GM21515 (cell line): ENCODE results near the gene ZP1.

Experiments used
- ATAC-seq: cut with Tn5 transposase; IDR thresholded peaks from one replicate; pipeline ENCODE4 v1.9.1; 2021; ENCODE audit not compliant: unreplicated experiment

ZP1 gene

DNA sequence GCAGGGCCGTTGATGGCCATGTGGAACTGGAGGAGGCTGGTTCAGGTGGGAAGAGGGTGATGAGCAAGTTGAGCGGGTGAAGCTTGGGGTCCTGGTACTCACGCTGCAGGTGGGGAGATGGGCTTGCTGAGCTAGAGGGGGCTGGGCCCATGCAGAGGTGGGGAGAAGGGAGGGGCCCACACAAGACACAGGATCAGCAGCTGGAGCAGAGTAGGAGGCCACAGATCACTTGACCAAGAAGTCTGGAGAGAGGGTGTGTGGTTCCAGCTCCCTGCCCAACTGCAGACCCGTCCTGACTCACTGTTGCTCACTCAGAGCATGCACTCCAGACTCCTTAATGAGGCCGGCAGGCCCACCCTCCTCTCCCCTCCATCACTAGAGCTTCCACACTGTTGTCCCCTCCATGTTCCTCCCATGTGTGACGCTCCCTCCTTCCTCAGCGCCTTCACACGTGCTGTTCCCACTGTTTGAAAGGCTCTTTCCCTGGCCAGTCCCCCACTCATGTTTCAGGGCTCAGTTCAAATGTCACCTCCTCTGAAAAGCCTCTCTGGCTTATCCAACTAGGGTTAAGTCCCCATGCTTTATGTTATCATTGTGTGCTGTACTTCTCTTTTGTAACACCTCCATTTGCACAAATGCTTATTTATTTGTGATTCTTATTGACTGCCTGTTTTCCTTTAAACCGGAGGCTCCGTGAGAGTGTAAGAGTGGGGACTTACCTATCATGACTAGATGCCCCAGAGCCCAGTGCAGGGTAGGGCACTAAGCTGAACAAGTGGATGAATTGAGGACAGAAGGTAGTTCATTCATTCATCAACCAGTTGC lies 23.1 kb upstream of the ZP1 start:
- no peak for ATAC-seq

DNA sequence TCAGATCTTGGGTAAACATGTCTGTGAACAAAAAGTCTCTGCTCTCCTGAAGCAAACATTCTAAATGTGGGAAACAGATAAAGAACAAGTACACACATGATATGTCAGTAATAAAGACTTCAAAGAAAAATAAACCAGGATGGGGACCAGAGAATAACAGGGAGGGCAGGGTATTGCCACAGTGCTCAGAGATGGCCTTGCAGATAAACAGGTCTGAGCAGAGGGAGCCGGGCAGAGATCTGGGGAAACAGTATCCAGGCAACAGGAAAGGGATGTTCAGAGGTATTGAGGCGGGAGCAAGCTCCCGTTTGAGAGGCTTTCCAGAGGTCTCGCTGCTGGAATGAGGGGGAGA lies 22.5 kb upstream of the ZP1 start:
- no peak for ATAC-seq

DNA sequence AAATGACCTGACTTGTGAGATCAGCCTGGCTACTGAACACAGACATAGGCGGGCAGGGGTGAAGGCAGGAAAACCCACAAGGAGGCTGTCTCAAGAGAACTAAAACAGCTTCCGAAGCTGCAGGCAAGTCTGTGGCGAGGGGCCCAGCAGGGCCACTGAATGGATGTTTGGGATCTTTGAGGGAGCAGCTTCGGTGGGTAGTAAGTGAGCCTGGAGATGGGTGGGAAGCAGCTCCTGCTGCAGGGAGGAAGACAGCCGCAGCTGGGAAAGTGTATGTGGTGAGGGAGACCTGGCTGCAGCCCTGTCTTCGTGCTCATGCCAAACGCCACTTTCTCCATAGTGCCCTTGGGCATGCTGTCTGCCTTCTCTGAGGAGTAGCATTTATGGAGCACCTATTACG lies 22.0 kb upstream of the ZP1 start:
- ATAC-seq = no peak

DNA sequence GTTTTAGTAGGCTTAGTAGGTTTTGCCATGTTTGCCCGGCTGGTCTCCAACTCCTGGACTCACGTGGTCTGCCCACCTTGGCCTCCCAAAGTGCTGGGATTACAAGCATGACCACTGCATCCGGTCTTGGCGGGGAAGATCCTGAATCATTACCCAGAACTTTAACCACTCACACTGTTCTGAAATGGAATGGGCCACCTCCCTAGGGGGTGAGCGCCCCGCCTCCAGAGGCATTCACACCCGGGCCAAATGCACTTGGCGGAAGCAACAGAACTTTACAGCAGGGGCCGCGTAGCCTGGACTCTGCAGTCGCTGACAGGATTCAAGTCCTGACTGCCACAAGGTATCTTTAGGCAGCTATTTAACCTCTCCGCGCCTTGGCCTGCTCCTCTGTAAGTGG lies 20.1 kb upstream of the ZP1 start:
- ATAC-seq = no peak

DNA sequence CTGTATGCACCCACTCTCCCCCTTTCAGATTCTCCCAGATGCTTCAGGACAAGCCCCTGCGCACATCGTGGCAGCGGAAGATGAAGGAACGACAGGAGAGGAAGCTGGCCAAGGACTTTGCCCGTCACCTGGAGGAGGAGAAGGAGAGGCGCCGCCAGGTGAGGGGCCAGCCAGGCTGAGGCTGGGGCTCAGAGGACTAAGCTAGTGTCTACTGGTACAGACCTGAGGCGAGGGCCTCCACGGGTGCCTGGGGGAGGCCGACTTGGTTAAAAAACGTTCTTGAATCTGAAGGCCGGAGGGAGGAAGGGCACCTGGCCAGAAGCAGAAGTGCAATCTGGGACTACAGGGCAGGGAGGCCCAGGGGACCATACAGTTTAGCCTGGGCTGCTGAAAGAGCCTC lies 19.4 kb upstream of the ZP1 start:
- no peak for ATAC-seq

DNA sequence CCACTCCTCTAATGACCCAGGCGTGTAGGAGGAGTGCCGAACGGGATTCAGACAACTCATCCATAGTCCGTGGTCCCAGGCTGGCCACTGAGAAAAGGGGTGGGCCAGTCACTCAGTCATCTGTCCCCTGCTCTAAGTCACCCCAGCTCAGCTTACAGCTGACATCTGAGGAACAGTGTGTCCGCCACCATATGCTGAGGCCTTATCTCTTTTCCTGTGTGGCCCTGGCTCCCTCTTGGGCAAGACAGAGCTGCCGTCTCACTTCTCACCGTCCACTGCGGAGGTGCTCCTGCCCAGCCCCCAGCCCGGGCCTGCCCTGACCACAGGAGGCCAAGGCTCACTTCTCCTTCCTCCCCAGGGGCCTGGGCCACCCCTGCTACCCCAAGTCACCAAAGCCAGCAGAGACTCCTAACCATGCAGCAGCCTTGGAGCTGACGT lies 18.6 kb upstream of the ZP1 start:
- no peak for ATAC-seq

DNA sequence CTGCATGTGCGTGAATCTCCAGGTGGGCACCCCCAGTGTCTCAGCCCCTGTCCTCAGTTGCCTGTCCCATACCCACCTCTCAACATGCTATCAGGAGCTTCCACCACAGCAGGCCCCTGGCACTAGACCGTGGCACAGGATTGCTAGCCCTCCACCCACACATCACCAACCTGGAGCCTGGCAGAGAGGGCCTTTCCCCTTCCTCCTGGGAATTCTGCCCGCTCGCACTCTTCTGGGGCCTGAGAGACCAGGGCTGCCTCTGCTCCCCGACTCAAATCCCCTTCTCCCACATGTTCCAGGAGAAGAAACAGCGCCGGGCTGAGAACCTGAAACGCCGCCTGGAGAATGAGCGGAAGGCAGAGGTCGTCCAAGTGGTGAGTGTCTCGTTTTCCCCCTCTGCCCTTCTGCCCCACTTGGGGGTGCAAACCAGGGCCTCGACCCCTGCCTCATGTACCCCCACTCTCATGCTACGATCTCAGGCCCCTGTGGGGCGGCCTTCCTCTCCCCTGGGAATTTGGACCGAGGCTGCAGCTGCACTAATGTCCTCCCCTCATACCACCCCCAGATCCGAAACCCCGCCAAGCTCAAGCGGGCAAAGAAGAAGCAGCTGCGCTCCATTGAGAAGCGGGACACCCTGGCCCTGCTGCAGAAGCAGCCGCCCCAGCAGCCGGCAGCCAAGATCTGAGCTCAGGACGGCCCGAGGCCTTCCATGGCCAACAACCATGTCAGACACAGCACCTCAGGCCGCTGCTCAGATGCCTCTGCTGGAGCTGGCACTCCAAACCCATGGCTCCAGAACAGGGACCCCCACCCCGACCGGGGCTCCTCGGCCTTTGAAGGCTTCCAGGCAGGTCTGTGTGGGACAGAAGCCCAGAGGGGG lies 17.5 kb upstream of the ZP1 start:
- no peak for ATAC-seq

DNA sequence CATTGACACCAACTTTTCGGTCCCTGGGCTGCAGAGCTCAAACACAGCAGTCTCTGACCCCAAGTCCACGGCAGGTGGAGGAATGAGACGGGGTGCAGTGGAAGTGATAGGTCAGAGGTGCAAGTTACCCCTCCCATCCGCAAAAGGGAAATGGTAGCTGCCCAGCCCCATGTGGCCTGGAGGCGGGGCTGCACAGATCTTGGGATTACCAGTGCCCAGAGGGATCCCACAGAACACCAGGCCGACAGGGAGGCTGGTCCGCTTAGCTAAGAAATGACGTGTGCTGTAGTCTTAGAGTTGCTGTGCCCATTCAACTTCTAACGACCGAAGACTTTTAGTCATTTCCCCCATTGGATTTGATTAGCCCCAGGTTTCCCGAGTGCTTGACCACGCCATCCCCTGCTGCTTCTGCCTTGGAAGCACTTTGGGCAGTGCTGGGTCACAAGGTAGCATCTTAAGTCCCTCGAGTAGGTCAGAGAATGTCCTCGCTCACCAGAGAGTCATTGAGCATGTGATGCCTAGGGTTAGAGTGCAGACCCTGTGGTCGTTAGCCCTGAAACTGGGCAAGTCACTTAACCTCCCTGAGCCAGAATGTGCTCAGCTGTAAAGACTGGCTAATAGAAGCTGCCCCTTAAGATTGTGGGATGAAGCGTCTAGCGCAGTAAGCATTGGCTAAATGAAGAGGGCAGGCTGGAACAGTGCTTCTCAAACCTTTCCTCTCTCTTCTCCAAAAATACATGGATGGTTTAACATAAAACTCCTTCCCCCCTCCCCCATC lies 15.8 kb upstream of the ZP1 start:
- no peak for ATAC-seq

DNA sequence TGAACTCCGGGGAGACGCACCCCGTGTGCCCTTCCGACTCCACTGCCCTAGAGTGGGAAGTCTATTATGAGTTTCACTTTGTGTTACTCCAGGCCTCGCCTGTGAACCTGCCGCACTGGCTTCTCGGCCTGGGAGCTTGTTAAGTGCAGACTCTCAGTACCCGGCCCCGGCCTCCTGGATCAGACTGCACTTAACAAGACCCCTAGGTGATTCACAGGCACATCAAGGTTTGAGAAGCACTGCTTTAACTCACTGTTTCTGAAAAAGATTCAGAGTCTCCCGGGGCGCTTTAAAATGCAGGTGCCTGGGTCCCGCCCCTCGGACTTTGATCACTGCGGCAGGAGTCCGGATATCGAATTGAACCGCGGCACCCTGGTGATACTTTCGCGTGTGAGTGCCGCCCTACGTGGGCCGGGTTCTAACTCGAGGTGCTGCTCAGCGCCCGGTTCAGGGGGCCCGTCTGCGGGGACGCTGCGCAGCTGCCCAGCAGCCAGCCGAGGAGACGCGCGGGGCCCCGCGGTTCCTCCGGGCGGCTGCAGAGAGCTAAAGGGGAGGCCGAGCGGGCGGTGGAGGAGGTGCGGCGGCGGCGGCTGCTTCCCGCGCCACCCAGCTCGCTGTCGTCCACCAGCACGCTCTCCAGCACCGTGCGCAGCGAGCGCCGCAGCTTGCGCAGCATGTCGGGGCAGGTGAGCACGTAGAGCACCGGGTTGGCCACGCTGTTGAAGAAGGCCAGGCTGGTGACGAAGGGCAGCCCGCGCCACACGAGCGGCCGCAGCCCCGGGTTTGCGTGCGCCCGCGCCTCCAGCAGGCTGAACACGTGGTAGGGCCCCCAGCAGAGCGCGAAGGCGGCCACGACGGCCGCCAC lies 15.0 kb upstream of the ZP1 start:
- ATAC-seq = no peak

DNA sequence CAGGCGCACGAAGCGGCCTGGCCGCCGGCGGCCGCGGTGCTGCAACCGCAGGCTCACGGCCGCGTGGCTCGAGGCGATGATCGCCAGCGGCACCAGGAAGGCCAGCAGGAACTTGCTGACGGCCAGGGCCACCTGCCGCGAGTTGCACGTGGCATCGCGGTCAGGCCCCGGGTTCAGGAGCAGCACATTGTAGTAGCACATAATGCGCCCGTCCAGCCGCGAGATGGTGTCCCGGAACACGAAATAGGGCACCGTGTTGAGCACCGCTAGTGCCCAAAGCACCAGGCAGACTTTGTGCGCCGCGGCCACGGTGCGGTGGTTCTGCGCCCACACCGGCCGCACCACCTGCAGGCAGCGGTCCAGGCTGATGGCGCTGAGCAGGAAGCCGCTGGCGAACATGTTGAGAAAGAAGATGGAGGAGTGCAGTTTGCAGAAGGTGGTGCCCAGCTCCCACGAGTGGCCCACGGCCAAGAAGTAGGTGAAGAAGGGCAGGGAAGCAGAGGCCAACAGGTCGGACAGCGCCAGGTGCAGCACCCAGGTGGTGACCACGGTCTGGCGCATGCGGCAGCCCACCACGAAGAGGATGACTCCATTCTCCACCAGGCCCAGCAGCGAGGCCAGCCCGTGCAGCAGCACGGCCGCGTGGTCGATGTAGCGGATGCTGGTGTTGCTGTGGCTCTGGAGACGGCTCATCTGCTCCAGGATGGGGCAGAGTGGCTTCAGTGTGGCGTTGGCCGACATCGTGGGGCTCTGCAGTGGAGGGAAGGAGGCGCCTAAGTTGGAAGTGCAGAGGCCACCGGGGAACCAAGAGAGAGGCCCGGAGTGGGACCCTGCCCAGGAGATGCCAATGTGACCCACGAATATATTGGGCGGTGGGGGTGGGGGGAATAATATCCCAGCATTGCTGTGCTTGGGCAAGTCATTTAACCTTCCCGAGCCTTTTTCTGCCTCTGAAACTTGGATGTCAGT lies 14.1 kb upstream of the ZP1 start:
- no peak for ATAC-seq

DNA sequence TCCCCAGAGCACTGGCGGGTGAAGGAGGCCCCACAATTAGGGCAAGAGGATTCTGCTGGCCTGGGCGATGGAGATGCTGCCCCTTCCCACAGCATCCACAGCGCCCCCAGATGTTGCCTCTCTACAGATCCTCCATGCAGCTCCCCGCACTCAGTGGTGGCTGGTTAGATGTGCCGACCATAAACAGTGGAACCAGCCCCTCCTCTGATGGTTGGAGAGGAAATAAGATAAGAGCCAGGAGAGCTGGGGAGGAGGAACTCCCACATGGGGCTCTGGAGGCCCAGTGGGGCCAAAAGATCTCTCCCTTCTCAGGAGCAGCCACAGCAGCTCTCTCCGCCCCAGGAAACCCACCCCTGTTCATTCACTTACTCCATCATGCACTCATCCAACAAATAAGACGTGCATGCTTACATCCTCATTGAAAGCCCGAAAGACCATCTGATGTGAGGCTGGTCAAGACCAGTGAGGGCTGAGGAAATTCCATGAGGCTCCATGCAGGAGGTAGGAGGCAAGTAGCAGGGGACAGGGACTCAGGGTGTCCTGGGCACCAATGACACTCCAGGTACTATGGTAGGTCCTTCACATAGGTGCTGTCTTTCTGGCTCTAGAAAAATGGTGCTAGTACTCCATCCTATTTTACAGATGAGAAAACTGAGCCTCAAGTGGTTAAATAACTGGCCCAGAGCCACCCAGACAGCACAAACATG lies 13.0 kb upstream of the ZP1 start:
- ATAC-seq = no peak

DNA sequence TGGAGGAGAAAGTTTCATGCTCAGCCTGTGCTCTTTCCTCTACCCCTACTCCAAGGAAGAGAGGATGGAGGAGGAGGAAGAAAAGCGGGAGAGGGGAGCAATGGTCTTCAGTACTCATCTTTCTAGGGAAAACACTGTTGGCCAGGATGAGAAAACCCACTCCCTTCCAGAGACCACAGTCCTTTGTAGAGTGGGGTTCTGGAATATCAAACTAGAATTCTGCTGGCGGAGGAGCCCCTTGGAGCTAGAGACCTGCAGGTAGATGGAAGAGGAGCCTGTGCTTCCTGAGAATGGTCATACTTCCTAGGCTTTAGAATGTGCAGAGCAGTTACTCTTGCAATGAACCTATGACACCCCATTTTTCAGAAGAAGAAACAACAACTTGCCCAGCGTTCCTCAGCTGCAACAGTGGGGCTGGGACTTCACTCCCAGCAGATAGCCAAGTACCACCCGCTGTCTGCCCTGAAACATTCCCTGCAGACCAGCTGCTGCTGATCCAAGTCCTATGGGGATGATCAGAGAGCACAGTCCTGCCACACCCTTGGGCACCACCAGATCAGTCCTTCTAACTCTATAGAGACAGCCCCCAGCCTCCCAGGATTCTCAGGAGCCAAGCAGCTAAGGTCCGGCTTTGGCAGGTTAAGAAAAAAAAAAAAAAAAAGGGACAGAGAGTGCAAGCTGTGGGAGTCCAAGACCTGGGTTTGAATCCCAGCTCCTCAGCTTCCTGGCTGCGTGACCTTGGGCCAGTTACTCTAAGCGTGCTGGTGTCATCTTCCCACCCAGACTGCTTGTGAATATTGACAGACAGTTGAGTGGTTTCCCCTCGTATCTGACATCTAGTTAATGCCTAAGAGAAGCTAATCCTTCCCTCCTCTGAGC lies 12.3 kb upstream of the ZP1 start:
- ATAC-seq = no peak

DNA sequence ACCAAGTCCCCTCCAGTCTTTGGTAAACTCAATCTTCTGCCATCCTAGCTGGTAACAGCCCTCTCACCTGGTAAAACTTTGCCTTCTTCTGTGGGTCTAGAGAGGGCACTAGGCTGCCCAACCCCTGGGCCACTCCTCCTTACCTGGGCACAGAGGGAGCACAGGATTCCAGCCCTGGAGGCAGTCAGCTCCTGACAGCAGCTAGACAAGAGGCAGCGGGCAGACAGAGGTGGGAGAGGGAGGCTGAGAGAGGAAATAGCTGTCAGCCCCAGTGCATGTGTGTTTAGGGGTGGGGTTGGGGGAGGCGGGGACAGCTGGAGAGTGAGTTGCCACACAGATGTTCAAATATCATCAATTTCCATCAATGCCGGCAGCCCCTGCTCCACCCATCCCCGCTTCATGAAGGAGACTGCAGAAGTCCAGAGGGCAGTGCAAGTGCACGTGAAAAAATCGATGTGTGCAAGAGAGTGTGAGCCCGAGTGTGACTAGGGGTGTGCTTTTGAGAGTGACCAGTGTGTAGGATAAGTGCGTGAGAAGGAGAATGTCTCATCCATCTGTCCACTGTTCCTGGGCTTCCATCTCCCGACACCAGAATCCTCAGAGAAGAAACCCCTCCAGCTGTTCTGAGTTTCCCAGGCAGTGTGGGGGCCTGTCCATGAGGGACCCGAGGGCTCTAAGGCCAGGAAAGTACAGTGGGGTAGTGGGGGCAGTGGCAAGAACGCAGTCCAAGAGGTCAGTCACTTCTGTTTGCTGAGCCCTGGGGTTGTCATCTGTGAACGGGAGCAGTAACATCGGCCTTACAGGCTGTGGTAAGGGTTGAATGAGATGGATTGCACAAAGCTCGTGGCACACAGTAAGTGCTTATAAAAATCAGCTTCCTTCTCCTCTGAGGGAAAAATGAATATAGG lies 11.4 kb upstream of the ZP1 start, which contains the start of gene PTGDR2:
TSS of gene PTGDR2 (minus strand) at position 225 of the 908 bp plus-strand sequence. CDS start 2,228 bp downstream, outside the sequence.
- ATAC-seq = no peak

DNA sequence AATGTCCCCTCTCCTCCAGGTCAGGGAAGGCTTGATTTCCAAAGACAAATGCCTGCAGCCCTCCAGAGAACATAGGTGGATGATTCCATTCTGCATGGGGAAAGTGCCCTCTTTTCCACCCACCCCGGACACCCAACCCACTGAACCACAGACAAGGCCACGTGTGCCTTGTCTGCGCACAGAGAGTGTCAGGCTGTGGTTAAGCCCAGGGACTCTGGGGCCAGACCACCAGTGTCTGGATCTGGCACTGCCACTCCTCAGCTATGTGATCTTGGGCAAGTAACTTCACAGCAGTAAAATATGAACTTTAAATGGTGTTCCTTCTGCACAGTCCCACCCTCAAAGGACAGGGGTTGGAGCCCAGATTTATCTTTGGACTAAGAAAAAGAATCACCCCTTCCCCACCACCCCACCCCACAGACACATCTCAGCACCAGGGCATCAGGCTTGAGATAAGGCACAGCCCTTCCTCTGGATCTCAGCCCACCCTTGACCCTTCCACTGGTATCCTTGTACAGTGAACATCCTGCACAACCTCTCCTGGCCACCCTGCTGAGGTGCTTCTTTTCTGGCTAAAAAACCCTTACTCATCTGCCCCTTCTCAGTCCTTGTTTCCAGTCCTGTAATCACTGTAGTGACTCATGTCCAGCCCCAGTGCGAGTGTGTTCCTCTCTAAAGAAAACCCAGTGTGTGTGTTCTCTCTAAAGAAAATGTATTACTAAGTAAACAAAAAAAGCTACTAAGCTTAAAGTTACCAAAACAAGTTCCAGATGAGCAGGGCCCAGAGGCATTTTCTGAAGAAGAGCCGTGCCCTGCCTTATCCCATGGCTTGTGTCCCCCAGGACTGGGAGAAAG lies 9.7 kb upstream of the ZP1 start:
- no peak for ATAC-seq

DNA sequence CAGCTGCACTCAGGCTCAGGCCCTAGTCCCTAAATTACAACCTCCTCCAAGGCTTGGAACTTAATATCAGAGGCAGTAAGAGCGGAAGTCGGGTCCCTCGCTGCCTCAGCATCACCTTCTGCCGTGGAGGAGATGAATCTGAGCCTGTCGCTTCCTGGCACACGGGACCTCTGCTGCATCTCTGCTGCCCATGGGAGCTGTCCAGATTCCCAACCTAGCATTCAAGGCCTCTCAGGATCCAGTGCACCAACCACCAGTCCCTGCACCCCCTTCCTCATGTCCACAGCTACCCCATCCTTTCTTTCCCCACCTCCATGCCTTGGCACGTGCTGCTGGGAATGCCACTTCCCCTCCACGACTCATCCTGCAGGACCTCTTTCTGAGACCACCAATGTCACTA lies 9.1 kb upstream of the ZP1 start:
- no peak for ATAC-seq
